A549 (cell line): Measurements from ENCODE around the gene IGFL4.

ENCODE experiments used
- CHD4 ChIP-seq: fragments of 200-600 bp; sonication (generic); IDR thresholded peaks from 2 replicates; pipeline ENCODE4 v1.6.1; 2016; ENCODE audit warnings: antibody characterized with exemption, mild to moderate bottlenecking, borderline replicate concordance
- EP300 ChIP-seq, 2 experiments: fragments of >200 bp; sonication (Bioruptor Twin); formaldehyde crosslinking; IDR thresholded peaks; 2 replicates in 1 of 2; 3 replicates in 1 of 2; pipeline ENCODE4 v1.6.1; 2016 to 2017
- MYC ChIP-seq: IDR thresholded peaks from 2 replicates; pipeline ENCODE4 v1.6.1; 2012; ENCODE audit warnings: mild to moderate bottlenecking, inconsistent platforms, low read length, improper control_type of control experiment, borderline replicate concordance
- NR3C1 ChIP-seq: fragments of >200 bp; sonication (Bioruptor Twin); formaldehyde crosslinking; IDR thresholded peaks from 3 replicates; pipeline ENCODE4 v1.6.1; 2017
- RCOR1 ChIP-seq: fragments of 150-350 bp; IDR thresholded peaks from 2 replicates; pipeline ENCODE4 v1.6.1; 2014; ENCODE audit warnings: antibody characterized with exemption, low read length, low read depth

- TF ChIP-seq MYC (no peak), RCOR1 (no peak), EP300 (IDR thresholded peaks at IDR 0.05) (no peak), NR3C1 (no peak), CHD4 (no peak)
Observed at GRCh38 chr19:46067691-46068090, 26.9 kb upstream of the IGFL4 start.
